Measurements from ENCODE around the gene IRF9.

IRF9 gene

GRCh38 chr14:24149302-24149969 lies 11.6 kb upstream of the IRF9 start:
- no peak for DNase-seq (ENCODE audit: low spot score)

DNA sequence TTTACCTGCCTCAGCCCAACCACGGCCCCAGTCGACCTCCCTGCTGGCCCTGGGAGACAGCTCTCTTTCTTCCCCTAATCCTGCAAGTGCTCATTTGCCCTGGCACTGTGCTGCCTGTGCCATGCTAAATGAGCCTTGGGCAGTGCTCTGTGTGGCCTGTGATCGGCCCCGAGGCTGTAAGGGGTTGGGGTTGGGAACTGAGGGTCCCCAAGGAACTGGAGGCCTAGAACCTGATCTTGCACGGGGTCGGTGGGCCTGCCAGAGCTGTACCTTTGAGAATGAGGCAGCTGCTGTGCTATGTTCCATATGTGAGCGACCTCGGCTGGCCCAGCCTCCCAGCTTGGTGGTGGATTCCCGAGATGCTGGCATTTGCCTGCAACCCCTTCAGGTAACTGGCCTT lies 11.0 kb upstream of the IRF9 start:
- DNase-seq (ENCODE audit: low spot score): no peak

- no peak for DNase-seq (ENCODE audit: low spot score)
These were observed 10.5 kb upstream of the IRF9 start for GRCh38 chr14:24150567-24150966.

GRCh38 chr14:24150993-24151392 lies 10.1 kb upstream of the IRF9 start:
- DNase-seq (ENCODE audit: low spot score): no peak

DNA sequence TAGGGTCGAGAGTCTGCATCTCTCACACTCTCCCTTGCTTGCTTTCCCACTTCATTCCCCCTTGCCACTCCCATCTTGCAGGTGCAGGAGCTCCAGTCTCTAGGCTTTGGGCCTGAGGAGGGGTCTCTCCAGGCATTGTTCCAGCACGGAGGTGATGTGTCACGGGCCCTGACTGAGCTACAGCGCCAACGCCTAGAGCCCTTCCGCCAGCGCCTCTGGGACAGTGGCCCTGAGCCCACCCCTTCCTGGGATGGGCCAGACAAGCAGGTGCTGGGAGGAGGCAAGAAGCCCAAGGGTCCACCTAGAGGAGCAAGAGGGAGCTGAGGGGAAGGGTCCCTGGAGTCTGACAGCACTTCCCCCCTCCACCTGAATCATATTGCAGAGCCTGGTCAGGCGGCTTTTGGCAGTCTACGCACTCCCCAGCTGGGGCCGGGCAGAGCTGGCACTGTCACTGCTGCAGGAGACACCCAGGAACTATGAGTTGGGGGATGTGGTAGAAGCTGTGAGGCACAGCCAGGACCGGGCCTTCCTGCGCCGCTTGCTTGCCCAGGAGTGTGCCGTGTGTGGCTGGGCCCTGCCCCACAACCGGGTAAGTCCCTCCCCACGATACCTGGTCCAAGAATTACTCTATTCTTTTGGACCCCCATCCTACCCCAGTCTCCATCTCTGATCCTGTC lies 9.5 kb upstream of the IRF9 start:
- no peak for DNase-seq (ENCODE audit: low spot score)

DNA sequence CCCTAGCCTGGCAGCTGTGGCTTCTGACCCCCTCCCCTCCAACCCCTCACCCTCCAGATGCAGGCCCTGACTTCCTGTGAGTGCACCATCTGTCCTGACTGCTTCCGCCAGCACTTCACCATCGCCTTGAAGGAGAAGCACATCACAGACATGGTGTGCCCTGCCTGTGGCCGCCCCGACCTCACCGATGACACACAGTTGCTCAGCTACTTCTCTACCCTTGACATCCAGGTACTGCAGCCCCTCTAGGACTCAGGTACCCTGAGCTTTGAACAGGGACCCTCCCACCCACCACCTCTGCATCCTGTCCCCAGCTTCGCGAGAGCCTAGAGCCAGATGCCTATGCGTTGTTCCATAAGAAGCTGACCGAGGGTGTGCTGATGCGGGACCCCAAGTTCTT lies 6.0 kb upstream of the IRF9 start:
- no peak for DNase-seq (ENCODE audit: low spot score)

- DNase-seq (ENCODE audit: low spot score): no peak
These were observed 4.2 kb upstream of the IRF9 start for GRCh38 chr14:24156840-24157239.

DNA sequence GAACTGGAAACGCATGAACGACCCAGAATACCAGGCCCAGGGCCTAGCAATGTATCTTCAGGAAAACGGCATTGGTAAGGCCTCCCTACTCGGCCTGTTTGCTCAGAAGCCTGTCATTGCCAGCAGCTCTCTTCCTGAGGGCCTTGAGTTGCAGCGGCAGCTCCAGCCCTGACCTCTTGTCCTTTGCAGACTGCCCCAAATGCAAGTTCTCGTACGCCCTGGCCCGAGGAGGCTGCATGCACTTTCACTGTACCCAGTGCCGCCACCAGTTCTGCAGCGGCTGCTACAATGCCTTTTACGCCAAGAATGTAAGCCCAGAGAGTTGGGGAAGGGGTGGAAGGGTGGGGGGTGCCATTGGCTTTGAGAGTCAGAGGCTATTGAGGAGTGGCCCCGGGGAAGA lies 3.7 kb upstream of the IRF9 start:
- no peak for DNase-seq (ENCODE audit: low spot score)

DNA sequence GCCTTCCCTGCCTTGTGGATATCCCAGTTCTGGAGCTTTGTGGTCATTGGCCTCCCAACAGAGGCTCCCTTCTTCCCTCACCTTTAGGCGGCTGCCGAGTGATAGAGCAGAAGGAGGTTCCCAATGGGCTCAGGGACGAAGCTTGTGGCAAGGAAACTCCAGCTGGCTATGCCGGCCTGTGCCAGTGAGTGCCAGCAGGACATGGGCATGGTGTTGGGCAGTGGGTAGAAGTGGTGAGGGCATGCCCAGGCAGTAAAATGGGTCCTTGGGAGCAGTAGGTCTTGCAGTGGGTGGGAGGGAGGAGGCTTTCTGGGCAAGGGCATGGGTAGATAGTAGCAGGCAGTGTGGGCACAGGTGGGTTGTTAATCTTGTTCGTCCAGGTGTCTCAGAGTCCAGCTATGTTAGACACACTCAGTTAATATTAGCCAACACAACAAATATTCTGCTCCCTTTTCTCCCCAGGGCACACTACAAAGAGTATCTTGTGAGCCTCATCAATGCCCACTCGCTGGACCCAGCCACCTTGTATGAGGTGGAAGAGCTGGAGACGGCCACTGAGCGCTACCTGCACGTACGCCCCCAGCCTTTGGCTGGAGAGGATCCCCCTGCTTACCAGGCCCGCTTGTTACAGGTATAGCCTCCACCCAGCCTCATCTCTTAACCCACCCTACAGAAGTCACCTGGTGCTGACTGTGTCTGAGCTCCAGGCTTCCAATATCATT lies 1.1 kb upstream of the IRF9 start:
- no peak for DNase-seq (ENCODE audit: low spot score)

- no peak for DNase-seq (ENCODE audit: low spot score)
These were observed 591 bp upstream of the IRF9 start for GRCh38 chr14:24160499-24160849.

DNA sequence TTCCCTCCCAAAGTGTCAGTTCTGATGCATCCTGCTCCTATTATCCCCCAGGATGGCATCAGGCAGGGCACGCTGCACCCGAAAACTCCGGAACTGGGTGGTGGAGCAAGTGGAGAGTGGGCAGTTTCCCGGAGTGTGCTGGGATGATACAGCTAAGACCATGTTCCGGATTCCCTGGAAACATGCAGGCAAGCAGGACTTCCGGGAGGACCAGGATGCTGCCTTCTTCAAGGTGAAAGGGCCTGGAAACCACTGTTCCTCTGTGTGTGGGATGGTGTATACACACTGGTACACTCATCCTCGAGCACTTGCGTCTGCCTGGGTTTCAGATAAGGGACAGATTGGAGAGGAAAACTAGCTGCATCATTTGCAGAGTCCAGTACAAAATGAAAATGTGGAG lies 1.0 kb downstream of the IRF9 start:
- DNase-seq (ENCODE audit: low spot score): no peak

GRCh38 chr14:24164518-24164991 lies 3.5 kb downstream of the IRF9 start:
- no peak for DNase-seq (ENCODE audit: low spot score)

- no peak for DNase-seq (ENCODE audit: low spot score)
These were observed 4.7 kb downstream of the IRF9 start for GRCh38 chr14:24165785-24166184.

GRCh38 chr14:24167469-24168114 lies 6.5 kb downstream of the IRF9 start:
- no peak for DNase-seq (ENCODE audit: low spot score)

DNA sequence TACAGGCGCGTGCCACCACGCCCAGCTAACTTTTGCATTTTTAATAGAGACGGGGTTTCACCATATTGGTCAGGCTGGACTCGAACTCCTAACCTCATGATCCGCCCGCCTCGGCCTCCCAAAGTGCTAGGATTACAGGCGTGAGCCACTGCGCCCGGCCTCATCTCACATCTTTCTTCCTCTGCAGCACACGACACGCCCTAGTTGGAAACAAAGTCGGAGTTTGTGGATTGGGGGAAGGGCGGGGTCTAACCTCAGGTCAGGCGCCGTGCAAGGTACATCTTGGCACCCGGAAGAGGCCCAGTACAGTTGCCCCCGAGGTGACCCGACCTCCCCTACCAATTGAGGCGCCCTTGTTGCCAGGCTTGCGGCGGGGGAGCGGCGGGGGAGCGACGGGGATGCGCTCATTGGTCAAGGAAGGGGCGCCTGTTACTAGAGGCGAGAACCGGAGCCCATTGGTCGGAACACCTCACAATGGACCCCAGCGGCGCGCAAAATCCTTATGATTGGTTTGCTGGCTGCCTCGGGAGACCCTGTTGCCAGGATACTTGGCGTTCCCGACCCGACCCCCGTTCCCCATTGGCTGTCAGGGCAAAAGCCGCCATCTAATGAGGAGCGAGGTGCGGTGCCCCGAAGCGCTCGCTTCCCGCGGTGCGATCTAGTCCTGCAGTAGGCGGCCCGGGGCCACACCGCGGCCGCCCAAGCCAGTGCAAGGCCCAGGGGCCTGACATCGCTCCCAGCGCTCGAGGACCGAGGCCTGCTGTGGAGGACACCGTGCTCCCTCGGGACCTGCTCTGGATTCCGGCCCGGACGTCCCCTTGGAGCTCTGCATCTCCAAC lies 10.6 kb downstream of the IRF9 start, which contains the start of gene REC8:
TSS of gene REC8 (plus strand) at position 659 of the 839 bp plus-strand sequence. CDS start 473 bp downstream, outside the sequence.
- DNase-seq (ENCODE audit: low spot score): no peak

DNA sequence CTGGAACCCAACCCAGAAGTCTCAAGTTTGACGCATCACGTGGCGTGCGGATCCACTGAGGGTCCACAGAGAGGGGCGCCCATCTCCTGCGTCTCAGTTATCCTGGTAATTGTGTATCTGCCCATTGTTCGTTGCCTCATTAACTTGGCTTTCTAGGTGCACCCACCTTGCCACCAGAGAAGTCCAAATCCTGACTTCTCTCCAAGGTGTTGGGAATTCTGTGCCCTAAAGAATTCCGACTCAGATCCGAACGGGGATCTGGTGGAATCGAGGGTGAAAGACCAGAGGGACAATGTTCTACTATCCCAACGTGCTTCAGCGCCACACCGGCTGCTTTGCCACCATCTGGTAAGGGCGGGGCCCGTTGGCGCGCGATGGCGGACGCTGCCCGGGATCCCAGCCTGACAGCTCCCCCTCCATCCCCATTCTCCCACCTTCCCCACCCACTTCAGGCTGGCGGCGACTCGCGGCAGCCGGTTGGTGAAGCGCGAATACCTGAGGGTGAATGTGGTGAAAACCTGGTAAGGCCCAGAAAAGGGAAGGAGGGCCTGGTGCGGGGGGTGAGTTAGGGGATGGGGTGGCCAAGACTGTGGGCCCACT lies 11.3 kb downstream of the IRF9 start:
- no peak for DNase-seq (ENCODE audit: low spot score)

DNA sequence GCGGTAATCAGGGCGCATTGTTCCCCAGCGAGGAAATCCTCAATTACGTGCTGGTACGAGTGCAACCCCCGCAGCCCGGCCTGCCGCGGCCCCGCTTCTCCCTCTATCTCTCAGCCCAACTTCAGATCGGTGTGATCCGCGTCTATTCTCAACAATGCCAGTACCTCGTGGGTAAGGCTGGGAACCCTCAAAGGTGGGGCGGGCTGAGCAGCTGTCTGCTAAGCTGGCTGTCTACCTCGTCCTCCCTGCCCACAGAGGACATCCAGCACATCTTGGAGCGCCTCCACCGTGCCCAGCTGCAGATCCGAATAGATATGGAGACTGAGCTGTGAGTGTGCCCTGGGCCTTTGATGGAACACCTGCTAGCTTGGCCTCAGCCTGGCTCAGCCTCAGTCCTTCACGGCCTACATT lies 11.8 kb downstream of the IRF9 start:
- no peak for DNase-seq (ENCODE audit: low spot score)

- no peak for DNase-seq (ENCODE audit: low spot score)
These were observed 15.5 kb downstream of the IRF9 start for GRCh38 chr14:24176599-24176998.

DNA sequence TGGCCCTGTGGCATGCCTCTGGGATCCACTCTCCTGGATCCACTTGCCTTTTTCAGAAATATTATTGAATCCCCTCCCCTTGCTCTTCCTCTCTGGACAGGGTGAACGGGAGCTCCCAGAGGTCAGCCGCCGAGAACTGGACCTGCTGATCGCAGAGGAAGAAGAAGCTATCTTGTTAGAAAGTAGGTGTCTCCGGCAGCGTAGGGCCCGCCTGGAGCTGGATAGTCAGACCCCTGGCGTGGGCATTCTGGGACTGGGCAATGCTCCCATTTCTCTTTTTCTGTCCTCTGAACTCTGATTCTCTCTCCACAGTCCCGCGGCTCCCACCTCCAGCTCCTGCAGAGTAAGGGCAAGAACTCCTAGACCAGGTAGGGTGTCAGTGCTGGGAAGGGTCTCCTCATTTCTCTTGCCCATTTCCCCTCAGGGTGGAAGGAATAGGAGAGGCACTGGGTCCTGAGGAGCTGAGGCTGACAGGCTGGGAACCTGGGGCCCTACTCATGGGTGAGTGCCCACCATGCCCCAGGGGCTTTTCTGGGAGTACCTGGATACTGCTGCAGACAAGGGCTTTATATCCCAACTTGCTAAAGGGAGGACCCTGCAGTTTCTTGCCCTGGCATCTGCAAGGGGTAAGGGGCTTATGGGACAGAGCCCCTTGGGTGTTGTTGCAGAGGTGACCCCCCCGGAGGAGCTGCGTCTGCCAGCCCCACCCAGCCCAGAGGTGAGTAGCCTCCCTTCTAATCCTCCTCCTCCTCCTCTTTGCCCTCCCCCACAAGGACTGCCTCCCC lies 16.2 kb downstream of the IRF9 start:
- DNase-seq (ENCODE audit: low spot score): no peak

DNA sequence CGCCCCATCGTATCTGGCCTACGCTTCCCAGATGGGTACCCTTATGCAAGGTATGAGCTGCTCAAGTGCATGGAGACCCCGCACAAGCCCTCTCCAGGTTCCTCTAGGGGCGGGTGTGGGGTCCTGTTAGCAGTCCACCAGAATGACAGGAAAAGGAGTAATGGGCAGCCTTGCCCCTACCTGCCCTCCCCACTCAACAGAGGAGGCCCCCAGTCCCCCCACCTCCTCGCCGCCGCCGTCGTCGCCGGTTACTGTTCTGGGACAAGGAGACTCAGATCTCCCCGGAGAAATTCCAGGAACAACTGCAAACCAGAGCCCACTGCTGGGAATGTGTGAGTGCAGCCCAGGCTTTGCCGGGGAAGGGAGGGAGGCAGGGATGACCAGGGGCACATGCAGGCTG lies 16.8 kb downstream of the IRF9 start:
- DNase-seq (ENCODE audit: low spot score): no peak

Measured in HuH-7.5 (cell line).